HG03520 (cell line): ENCODE measurements around the gene MLN.

Source experiments
- ATAC-seq: cut with Tn5 transposase; IDR thresholded peaks from one replicate; pipeline ENCODE4 v1.9.1; 2021; ENCODE audit warnings: mild to moderate bottlenecking, moderate library complexity; ENCODE audit not compliant: unreplicated experiment

The MLN gene

DNA sequence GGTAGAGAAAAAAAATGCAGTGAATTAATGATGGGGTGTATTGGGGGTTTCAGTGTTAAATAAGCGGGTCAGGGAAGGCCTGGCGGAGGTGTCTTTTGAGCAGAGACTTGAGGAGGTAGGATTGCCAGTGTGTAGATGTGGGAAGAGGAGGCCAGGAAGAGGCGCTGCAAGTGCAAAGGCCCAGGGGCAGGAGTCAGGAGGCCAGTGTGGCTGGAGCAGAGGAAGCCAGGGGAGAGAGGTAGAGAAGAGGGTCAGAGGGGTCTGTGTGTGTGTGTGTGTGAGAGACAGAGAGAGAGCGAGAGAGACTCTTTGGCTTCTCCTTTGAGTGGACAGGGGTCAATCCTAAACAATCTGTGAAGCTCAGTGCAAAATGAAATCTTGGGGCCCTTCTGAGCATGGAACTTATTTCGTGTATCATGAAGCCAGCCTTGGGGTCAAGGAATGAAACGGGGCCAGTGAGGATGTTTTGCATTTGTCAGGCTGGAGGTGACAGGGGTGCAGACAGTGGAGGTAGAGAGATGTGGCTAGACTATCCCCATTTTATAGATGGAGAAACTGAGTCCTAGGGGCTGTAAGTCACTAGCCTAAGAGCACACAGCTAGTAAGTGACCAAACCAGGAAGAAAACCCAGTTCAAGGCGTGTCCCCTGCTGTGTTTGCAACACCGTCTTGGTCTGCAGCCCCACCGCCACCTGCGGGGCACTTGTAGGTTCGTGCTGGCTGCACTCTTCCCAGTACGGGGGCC, 47.4 kb downstream of the MLN start:
- ATAC-seq, result no peak

DNA sequence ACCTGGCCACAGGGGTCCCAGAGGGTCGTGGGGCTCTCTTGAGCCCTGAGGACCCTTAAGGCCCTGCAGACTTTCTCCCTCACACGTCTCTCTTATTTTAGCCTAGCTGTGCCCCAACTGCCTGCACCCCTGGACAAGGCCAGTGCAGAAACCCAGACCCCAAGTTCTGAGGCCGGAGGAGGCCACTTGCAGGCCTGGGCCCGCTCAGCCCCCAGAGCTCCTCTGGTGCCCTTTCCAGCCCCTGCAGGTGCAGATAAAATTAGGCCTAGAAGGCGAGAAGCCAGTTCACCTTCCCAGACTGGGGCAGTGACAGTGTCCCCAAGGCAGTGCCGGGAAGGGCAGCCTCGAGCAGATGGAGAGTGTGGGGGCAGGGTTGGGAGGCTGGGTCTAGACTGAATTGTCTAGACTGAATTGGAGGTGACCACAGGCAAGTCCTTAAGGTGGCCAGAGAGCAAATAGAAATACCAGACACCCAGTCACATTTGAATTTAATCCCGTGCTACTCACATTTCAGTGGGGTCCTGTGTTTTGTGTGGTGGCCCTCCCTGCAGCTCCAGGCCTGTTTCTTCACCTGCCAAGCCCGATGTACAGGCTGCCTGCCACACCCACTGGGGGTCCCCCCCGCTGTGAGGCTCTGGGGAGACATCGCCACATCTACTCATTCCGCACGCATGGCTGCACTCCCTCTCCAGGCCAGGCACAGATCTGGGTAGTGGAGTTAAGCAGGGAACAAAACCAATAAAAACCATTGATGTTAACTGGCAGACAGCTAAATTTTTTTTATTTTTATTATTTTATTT, 48.5 kb downstream of the MLN start:
- no peak for ATAC-seq

DNA sequence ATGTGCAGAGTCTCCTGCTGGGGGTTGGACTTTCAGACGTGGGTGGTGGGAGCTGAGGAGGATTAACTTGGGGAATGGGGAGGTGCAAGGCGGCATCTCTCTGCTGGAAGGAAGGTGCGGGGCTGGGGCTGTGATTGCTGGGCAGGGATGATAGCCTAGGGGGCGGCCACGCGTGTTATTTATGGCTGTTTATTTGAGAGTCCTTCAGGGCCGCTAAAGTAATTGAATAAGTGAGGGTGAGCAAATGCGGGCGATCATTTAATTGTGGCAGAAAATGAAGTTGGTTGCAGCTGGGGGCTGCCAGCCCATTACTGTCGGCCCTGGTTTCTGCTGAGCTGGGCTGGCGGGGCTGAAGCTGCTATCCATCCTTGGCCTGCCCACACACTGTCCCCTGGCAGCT, 49.6 kb downstream of the MLN start:
- ATAC-seq, result no peak

DNA sequence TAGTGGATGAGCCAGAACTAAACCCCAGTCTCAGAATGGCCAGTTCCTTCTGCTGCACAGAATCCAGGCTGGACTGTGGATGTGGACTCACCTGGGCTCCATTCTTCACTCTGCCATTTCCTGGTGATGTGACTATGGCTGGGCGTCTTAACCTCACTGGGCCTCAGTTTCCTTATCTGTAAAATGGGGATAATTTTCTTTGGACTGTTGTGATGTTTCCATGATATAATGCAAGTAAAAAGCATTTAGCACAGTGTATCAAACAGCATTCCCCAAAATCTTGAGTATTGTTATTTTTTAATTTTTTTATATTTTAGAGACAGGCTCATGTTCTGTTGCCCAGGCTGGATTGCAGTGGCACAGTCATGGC, 51.2 kb downstream of the MLN start:
- no peak for ATAC-seq

DNA sequence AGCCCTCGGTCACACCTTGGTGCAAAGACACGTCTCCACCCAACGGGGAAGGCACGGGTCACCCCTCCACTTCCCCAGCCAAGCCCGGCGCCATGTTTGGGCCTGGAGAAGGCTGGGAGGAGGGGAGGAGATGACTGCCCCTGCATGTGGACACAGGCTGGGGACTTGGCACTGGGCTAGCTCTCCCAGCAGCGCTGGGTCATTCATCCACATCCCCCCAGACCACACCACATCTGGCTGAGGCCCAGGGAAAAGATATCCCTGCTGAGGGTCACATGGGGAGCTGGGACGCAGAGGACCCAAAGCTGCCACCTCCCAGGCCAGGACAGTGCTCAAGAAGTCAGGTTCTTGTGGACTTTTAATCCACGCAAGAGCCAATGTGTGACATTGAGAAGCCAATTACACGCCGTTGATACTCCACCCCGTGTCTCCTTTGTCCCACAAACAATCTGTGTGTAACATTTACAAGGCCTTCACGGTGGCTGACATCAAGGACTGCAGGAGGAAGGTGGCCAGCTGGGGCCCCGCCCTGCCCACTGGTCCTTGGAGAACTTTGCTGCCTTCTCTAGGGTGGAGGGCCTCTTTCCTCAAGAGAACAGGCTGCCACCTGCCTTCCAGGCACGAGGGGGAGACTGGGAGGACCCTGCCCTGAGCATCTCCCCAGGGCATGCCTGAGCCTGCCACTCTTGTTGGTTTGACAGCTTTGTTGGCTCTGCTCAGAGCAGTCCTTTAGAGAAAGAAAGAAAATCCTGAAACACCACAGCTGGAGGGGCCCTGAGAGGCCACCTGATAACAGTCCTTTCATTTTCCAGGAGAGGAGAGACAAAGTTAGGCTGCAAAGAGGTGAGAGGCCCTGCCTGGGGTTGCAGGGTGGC, 51.8 kb downstream of the MLN start:
- no peak for ATAC-seq

DNA sequence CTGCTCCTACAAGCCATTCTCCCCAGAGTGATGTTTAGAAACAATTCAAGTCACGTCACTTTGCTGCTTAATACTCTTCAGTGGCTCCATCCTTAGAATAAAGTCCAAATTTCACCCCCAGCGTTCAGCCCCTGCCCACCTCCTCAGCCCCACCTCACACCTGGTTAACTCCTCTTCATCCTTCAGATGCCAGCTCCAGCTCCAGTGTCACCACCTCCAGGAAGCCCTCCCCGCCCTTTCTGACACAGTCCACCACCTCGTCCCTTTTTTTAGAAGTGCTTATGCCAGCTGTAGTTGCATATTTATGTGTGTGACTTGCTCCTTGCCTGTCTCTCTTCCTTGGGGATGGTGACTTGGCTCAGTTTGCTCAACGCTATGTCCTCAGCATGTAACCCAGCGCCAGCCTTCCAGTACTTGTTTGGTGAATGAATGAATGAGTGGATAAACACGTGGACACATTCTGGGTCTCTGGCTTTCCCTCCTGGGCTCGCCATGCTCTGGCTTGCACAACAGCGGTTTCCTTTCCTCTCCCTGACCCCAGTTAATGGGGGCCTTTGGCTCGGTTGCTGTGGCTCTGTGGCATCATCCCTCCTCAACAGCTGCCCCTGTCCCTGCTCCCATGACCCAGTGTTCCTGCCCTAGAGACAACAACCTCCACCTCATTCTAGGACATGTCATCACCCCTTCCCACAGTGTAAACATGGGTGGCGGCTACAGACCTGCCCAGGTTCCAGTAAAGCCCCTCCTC, 53.4 kb downstream of the MLN start:
- ATAC-seq, result no peak

DNA sequence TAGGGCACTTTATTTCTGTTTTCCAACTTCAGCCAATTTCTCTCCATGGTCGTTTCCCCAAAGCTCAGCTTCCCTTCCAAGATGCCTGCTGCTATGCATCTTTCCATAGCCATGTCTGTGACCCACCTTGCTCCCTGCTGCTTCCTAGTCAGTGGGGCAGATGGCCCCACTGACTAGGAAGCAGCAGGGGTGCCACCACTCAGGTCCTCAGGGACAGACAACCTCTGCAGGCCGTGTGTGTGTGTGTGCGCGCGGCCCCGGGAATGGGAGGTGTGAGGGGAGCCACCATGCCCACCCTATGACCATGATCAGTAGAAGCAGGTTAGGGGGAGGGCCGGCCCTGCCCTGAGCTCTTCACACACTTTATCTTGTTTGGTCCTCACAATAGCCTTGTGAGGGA, 54.4 kb downstream of the MLN start:
- ATAC-seq, result no peak

DNA sequence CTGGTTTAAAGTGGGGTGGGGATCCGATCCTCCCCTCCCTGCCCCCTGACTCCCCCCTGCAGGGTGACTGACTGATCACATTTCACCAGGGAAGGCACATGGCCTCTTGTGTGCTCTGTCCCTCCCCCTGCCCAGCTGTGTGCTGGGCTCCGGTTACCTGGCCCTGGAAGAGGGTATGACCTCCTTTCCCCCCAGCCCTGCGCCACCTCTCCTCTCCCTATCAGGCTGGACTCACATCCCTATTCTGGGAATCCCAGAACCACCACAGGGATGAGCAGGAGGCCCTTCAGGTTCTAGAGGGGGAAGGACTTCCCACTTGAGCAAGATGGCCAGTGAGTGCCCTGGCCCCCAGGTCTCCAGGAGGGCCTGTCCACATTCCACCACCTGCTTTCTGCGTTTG, 55.0 kb downstream of the MLN start:
- no peak for ATAC-seq

DNA sequence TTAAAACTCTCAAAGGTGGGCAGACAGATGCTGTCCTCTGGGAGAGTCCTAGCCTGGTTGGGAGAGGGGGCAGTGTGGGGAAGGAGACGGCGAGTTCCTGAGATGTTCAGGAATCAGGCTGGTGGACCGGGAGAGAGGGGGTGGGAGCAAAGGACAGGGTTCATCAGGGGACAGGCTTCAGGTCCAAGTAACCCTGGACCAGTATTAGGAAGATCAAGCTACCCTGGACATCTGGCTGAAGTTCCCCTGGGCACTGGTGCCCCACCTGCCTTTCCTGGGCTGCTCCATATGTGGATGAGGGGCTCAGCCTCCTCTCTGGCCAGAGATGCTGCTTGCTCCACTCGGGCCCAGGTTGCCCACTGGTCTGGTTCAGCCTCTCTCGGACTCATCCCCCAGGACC, 56.0 kb downstream of the MLN start:
- no peak for ATAC-seq

DNA sequence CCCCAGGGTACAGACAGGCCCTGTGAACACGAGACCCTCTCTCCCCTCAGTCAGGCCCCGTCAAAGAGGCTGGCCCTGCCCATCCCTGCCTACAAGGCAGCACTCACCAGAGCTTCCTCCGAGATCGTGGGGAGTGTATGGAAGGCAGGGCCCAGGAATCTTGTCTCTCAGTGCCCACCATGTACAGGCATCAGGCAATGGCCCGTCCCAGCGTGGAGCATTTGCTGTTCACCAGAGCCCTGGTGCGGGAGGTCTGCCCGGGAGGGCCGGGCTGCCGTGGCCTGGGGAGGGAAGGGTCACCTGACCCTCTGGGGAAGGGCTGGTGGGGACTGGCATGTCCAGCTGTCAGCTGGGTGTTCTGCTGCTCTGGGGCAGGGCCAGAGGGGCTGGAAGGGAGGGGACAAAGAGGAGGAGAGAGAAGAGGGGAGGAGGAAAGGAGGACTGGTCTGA, 57.1 kb downstream of the MLN start, which contains the start of gene IP6K3:
Gene IP6K3 (minus strand): TSS at position 255 of the 450 bp plus-strand sequence. CDS start 11,429 bp downstream, outside the sequence.
- no peak for ATAC-seq

DNA sequence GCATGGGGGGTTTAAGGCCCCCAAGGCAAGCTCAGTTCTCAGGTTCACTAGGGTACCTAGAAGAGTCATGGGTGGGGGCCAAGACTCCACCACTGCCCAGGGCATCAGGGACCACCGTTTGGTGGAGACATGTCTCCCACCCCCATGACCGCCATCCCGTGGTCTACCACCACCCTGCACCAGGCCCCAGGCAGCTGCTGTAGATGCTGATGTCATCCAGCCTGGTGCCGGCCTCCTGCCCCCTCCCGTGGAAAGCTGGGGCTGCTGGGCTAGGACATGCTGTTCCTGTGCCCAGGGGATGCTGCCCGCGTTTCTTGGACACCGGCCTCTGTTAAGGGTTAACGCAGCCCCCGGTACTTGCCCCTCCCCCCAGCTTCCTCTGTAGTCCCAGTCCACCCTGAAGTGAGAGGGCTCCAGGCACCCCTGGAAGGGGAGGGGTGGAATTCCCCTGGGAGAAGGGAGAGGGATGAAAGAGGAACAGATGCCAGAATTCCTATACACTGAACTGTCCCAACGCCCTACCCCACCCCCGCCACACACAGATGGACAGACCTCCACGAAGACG, 57.7 kb downstream of the MLN start:
- no peak for ATAC-seq

DNA sequence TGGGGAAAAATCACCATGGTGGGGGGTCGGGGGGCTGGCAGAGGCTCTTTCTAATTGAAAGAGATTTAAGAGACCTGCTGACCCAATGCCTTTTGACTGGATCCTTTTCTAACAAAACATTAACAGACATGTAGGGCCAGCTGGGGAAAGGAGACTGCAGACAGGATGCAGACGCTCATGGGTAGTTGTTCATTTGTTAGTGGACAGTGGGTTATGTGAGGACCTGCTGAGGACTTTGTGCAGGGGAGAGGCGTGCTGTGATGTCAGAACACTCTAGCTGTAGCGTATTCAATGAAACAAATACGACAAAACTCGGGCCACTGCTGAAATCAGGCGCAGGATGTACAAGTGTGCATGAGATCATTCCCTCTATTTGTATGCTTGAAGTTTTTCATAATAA, 58.3 kb downstream of the MLN start:
- ATAC-seq, result no peak

DNA sequence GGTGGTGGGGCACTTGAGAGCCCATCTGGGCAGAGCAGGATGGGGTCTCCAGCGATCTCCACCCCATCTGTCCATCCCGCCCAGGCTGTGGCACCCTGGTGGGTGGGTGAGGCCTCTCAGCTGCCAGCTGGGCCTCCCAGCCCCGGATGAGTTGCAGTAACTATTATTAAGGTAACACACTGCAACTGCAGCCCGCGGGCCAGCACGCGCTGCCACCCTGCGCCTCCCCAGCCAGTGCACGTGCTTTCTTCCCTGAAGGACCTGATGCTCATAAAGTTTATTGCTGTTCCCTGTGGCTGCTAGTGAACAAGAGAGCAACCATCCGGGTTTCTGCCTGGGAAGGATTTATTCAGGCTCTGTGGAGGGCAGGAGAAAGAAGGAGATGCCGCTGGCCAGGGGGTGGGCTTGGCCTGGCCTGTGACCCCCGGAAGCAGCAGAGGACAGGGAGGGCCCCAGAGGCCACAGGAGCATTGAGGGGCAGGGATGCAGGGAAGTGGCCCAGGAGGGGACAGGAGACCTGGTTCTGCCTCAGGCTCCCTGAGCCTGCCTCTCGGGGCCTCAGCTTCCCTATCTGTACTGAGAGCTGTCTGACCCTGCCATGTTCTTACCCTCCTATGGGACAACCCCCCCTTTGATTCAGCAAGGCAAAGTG, 58.8 kb downstream of the MLN start:
- ATAC-seq, result no peak
